RKO (cell line): Measurements from ENCODE around the gene CKLF.
A peak's percentile ranks its signal among the peaks of the same experiment; 100 is the strongest.
"Not testable (repeated sequence)": the region's sequence is repeated elsewhere in the genome, so short reads cannot be mapped to it uniquely, and the experiment has no call there.

ENCODE experiments used
- DNase-seq: peaks from one replicate; pipeline ENCODE4 v3.0.0-alpha.2; 2016; ENCODE audit warnings: low spot score

Gene CKLF

GRCh38 chr16:66569827-66570405 lies 17.5 kb downstream of the CKLF start:
- DNase-seq, result peak; percentile 24

- no peak for DNase-seq
Observed at GRCh38 chr16:66572356-66572755, 20.0 kb downstream of the CKLF start.

GRCh38 chr16:66574081-66574480 lies 21.7 kb downstream of the CKLF start:
- DNase-seq, result no peak

GRCh38 chr16:66574531-66574930 lies 22.2 kb downstream of the CKLF start:
- no peak for DNase-seq

GRCh38 chr16:66575060-66575459 lies 22.7 kb downstream of the CKLF start:
- no peak for DNase-seq

- DNase-seq, result no peak
Observed at GRCh38 chr16:66576296-66576695, 23.9 kb downstream of the CKLF start.

- no peak for DNase-seq
Observed at GRCh38 chr16:66578651-66579531, 26.5 kb downstream of the CKLF start, which contains the start of gene CMTM2. Gene CMTM2 (plus strand): TSS chr16:66579463. CDS start chr16:66579608, 145 bp downstream.

GRCh38 chr16:66580605-66581209 lies 28.3 kb downstream of the CKLF start:
- no peak for DNase-seq

- no peak for DNase-seq
Observed at GRCh38 chr16:66581246-66581952, 29.0 kb downstream of the CKLF start.

GRCh38 chr16:66585481-66586239 lies 33.3 kb downstream of the CKLF start:
- DNase-seq, result no peak

- DNase-seq, result no peak
Observed at GRCh38 chr16:66587881-66588600, 35.7 kb downstream of the CKLF start.

- peak; percentile 46 for DNase-seq
Observed at GRCh38 chr16:66588981-66589713, 36.8 kb downstream of the CKLF start.

- DNase-seq, result no peak
Observed at GRCh38 chr16:66590322-66590721, 37.9 kb downstream of the CKLF start.

- DNase-seq, result no peak
Observed at GRCh38 chr16:66591018-66591417, 38.6 kb downstream of the CKLF start.

GRCh38 chr16:66592241-66592640 lies 39.9 kb downstream of the CKLF start:
- DNase-seq, result no peak

- no peak for DNase-seq
Observed at GRCh38 chr16:66592814-66593213, 40.4 kb downstream of the CKLF start.

GRCh38 chr16:66594739-66595138 lies 42.4 kb downstream of the CKLF start:
- DNase-seq, result no peak

GRCh38 chr16:66596559-66596958 lies 44.2 kb downstream of the CKLF start:
- DNase-seq, result not testable (repeated sequence)

- DNase-seq, result no peak
Observed at GRCh38 chr16:66596986-66597848, 44.8 kb downstream of the CKLF start.
